Activated gamma-delta T cell treated with Interleukin-2 at 50 U/mL for 16 hours (primary cell): ENCODE measurements around the gene BMP8A.
A peak's percentile ranks its signal among the peaks of the same experiment; 100 is the strongest.
"Not testable (repeated sequence)": the region's sequence is repeated elsewhere in the genome, so short reads cannot be mapped to it uniquely, and the experiment has no call there.

Experiments
- DNase-seq: peaks from one replicate; pipeline ENCODE4 v3.0.0-alpha.2; 2020

BMP8A gene

DNA sequence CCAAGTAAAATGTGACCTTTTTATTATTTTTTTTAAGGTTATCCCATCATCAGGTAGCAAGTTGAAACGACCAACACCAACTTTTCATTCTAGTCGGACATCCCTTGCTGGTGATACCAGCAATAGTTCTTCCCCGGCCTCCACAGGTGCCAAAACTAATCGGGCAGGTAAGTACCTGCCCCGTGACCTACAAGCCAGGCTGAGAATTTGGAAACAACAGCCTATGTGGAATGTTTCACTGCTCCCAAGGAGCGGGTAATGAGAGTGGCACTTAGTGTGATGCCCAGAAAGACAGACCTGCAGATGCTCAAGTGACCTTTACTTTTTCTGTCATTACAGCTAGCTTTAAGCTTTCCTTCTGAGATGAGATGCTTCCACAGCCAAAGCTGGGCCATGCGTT is 6.9 kb upstream of the BMP8A start:
- DNase-seq = no peak

DNA sequence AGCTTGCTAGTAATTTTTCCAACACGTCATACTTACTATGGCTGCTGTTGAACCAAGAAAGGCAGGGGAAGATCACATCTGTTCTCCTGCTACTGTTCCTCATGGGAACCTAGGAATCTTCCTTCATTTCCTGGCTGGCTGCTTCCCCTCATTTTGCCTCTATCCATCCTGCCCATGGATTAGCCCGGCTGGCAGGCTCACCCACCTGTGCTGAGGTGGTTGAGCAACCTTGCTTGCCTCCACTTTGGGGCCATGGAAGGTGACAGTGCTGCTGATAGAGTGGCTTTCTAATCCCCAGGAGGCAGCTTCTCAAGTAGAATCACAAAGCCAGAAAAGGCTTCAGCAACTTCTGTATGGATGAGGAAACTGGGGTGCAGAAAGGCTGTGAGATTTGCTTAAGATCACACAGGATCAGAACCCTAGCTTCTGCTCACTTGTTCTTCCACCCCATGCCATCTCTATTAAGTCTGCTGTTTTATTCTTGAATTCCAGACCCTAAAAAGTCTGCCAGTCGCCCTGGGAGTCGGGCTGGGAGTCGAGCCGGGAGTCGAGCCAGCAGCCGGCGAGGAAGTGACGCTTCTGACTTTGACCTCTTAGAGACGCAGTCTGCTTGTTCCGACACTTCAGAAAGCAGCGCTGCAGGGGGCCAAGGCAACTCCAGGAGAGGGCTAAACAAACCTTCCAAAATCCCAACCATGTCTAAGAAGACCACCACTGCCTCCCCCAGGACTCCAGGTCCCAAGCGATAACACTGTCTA is 6.2 kb upstream of the BMP8A start:
- DNase-seq = no peak

DNA sequence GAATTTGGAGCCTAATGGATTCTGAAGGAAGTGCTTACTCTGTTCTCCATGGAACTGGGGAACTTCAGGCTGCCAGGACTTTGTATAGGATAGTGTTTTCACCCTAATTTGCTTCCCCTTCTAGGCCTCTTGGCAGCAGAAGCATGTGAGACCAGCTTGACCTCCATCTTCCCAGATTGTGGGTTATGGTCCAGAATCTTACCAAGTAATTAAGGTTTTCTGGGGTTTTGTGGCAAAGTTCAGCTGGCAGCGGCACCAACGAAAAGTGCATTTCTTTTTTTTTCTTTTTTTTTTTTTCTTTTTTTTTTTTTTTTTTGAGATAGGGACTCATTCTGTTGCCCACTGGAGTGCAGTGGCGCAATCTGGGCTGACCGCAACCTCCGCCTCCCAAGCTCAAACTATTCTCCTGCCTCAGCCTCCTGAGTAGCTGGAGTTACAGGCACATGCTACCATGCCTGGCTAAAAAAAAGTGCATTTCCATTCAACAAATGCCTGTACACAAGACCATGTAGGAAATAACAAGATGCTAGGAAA is 3.4 kb upstream of the BMP8A start:
- no peak for DNase-seq

DNA sequence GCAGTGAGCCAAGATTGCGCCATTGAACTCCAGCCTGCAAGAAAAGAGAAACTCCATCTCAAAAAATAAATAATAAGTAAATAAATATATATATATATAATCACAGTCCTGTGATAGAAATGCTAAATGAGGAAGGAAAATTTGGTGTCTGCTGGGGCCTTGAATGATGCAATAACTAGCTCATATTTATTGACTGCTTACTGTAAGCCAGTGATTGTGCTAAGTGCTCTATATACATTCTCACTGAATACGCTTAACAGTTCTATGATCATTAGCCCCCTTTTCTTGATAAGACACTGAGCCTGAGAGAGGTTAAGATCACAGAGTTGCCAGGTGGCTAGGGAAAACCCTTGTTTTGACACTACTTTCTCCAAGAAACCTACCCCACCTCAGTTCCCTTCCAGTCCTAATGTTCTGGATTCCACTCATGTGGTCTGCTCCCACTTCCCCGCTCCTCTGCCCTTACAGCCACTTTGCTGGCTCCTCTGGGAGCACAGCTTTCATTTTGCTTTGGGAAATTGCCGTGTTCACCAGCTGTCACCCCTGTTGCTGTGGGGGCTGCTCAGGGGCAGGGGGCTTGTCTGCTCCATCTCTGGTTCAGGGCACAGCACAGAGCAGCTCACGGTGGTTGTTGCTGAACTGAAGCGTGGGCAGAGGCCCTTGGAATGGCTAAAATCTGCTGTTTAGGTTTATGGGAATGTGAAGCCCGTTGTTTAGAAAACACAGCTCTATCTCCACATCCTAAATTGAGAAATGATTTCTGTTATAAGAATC is 2.5 kb upstream of the BMP8A start:
- DNase-seq = no peak

DNA sequence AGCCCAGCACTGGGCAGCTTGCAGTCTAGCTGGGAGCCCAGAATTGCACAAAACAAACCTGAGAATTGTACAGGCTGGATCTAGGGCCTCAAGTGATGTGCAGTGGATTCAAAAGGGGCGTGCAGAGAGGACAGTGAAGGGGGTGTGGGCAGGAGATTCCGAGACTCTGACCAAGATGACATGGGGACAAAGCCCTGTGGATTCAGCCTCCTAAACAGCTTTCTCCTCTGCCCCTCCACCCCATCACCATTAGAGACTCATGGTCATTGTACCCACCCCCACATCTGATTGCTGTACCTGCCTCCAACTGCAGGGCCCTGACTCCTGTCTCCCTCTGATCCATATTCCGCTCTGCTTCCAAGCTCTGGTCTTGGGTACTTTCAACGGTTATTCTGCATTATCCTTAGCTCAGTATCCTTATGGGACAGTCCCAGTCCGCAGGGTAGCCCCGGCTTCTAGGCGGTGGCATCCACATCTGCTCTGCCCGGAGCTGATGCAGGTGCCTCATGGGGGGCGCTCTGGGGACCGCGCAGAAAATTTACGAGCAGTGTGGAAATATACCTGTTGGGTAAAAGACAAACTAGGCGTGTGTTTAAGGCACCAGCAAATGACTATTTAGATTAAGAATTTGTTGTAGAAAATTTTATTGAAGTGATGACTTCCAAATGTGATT is 1.7 kb upstream of the BMP8A start:
- DNase-seq = no peak

DNA sequence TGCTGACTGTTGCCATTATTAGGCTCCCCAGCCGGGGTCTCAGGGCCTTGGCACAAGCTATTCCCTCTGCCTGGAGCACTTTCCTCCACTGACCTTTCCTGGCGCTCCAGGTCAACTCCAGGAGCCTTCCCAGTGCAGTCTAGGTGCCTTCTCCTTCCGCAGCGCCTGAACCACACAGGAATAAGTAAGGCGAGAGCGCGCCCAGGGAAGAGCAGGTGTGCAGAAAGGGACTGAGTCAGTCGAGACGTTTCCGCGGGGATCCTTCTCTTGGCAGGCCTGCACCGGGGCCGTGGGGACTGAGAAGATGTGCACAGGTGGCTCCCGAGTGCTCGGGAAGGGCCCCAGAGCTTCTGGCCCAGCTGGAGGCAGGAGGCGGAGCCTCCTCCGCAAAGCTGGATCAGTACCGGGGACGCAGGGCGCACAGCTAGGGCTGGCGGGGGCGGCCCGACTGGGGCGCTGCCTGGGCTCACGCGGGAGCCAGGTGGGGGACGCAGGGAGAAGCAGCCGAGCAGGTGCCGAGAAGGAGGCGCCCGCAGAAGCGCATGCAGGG is 765 bp upstream of the BMP8A start:
- peak; percentile 10 for DNase-seq

DNA sequence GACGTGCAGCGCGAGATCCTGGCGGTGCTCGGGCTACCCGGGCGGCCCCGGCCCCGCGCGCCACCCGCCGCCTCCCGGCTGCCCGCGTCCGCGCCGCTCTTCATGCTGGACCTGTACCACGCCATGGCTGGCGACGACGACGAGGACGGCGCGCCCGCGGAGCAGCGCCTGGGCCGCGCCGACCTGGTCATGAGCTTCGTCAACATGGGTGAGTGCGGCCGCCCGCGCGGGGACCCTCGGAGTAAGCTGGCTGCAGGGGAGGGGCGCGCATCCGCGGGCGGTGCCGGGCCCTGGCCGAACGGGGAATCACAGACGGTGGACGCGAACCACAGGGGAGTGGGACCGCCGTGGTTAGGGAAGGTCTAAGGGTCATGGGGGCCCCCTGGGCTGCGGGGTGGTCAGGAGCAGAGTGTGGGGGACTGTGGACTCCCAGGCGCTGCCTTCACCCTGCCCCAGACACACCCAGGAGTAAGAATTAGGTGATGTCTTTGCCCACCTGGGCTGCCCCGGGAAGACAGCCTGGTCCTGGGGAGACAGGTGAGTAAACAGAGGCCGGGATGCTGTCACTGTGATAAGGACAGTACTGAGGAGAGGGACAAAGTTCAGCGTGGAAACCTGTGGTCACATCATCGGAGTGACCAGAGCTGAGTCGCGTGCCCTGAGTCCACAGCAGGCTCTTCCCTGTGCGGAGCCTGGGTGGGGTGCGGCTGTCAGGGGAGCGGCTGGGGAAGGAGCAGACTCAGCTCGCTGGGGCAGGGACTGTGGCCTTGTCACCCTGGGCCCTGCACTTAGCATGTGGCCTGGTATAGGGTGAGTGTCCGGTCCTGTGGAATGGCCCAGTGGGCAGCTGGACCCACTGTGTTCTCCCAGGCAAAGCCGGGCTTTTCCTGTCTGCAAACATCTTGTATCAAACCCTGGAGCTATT is 944 bp downstream of the BMP8A start:
- not testable (repeated sequence) for DNase-seq

DNA sequence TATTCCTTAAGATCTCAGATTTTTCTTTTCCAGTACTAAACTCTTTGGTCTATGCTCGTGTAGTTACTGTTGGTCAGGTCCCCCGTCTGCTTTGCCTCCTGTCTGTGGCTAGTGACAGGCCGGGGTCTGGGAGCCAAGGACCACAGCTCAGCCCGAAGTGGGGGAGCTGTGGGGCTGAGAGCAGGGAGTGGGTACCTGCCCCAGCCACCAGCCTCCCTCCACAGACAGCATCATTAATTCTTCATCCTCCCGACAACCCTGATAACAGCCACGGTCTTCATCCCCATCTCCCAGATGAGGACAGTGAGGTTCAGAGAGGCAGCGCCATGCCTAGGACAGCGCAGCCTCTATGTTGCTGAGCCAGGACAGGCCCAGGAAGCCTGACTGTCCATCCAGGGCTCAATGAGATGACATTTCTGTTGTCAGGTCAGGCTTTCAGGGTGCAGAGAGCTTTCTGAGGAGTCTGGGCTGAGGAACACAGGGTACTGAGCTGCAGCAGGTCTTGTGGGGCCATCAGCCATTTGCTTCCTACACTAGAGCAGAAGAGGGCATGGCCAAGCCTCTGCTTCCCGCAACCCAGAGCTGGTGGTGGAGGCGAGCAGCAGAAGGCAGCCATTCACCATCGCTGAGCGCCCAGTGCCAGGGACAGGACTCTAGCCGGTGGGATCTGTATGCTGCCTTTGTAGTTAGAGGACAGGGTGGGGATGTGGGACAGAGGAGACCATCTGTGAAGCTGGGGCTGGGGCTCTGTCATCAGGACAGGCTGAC is 1.8 kb downstream of the BMP8A start:
- DNase-seq = not testable (repeated sequence)

DNA sequence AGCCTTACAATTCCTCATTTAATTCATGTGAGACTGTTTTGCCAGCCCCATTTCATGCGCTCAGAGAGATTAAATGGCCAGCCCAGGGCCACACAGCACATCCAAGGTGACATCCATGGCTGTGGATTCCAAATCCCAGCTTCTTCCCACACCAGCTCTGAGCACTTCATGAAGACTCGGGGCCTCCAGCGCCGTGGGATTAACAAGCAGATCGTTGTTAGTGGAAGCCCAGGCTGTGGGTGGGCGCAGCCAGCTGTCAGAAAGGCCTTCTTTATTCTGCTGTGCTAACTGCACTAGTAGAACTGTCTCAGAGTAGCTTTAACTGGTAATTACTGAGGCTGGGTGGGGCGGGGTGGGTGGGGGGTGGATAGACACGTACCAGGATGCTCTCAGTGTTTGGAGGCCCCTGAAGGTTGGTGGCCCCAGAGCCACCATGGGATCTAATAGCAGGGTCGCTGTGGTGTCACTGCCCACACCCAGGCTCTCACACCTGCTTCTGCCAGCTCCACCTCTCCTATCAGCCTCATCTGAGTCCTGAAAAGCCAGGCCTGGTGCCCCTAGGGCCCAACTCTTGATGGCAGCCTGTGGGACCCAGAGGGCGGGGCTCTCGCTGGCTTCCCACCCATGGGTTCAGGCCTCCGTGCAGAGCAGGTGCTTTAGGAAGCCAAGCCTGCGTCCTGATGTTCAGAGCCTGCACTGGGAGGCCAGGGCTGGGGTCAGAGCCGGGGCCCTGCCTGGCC is 3.4 kb downstream of the BMP8A start:
- DNase-seq = no peak

DNA sequence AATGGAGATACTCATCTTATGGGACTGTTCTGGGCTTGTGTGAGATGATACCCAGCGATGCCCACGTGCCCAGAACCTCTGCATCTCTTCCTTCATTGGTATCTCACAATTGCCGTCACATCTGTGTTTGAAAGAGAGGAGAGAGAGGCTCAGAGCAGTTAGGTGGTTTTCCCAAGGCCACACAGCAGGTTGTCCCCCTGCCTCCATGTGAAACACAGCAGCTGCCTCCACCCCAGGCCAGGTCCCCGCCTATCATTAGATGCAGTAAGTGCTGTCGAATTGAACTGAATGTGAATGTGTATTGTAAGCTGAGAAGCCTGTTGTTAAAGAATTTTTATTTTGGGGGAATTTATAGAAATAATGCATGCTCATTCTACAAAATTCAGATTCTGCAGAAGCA is 5.1 kb downstream of the BMP8A start:
- not testable (repeated sequence) for DNase-seq

DNA sequence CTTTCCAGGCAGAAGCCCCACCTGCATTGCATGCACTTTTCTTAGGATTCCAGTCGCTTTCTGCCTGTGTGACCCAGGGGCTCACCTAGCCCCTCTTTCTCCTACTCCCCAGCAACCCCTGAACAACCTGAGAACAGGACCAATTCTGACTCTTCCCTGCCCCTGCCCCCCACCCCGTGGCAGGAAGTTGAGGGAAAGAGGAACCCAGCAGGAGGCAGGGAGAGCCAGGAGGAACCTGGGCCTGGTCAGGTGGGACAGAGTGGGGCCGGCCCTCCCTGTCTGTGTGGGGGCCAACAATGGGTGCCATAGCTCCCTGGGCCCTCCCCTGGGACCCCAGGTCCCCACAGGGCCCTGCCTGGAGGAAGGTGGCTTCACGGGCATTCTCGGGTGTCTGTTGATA is 6.1 kb downstream of the BMP8A start:
- no peak for DNase-seq

DNA sequence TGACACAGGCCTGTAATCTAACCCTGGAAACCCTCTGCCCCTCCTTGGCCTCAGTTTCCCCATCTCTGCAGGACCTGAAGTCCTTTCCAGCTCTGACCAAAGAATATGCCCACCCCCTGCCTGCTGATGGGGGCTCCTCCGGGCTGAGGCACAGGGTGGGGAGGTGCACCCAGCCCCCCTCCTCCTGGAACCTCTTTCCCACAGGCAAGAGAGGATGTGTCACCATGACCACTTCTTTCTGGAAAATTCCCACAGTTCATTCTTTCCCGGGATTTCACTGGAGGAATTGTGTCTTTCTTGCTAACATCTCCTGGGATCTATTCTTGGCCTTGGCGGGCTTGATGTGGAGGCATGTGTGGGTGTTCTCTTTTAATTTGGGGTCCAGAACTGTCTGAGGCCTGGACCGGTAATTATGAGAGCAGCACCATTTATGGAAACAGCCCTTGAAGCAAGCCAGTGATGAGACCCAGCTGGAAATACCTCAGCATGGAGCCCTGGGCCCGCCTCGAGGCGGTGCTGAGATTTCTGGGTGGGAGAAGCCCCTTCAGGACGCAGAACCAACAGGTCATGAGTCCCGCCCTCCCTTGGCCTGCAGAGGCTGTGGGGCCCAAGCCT is 6.8 kb downstream of the BMP8A start:
- DNase-seq = not testable (repeated sequence)

DNA sequence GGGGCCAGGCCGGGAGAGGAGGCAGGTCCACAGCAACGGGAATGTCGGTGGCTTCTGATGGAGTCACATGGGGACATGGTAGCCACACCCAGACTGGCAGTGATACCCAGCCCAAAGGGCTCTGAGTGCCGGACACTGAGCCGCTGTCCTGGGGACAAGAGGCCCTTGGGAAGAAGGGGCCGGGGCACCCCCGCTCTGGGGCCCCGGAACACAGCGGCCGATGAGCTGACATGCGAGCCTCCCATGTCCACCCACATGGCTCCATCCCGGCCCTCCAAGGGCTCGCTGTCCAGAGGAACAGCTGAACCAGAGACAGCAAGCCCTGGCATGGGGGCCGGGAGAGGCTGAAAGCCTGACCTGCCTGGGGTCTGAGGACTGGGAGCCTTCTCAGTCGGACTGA is 7.4 kb downstream of the BMP8A start:
- DNase-seq = not testable (repeated sequence)

DNA sequence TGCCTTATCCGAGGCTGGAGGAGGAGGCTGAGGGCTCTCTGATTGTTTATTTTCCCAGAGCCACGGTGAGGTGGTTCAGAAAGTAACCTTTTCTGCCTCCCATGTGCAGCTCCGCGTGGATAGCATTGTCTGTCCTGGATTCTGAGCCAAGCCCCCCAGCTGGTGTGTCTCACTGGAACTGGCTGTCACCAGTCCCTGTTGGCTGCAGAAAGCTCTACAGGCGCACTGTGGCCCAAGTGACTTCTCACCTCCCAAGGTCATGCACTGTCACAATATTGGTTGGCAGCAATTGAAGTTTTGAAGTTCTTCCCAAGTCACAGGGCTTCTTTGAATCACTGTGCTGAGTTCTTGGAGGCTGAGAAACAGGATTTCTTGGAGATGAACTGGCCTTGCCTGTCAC is 8.2 kb downstream of the BMP8A start:
- DNase-seq = no peak

DNA sequence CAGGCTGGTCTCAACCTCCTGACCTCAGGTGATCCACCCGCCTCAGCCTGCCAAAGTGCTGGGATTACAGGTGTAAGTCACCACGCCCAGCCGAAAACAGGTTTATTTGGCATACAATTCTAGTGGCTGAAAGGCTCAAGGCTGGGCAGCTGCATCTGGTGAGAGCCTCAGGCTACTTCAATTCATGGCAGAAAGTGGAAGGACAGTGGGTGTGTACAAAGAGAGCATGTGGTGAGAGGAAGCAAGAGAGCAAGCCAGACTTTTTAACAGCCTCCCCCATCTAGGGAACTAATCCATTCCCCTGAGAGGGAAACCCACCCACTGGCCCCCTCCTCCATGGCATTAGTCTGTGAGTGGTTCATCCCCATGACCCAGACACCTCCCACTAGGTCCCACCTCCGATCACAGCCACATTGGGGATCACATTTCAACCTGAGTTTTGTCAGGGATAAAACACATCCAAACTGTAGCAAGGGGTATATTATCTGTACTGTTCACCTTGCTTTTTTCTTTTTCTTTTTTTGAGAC is 9.5 kb downstream of the BMP8A start:
- no peak for DNase-seq

DNA sequence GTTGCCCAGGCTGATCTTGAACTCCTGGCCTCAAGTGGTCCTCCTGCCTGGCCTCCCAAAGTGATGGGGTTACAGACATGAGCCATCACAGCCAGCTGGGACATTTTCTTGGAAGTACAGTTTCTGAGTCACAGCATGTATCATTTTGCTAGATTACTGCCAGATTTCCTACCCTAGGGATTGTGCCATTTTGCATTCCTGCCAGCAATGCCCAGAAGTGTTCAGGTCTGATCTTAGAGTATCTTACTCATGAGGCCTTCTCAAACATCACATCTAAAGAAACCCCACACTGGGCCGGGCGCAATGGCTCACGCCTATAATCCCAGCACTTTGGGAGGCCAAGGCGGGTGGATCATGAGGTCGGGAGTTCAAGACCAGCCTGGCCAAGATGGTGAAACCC is 10.2 kb downstream of the BMP8A start:
- no peak for DNase-seq

DNA sequence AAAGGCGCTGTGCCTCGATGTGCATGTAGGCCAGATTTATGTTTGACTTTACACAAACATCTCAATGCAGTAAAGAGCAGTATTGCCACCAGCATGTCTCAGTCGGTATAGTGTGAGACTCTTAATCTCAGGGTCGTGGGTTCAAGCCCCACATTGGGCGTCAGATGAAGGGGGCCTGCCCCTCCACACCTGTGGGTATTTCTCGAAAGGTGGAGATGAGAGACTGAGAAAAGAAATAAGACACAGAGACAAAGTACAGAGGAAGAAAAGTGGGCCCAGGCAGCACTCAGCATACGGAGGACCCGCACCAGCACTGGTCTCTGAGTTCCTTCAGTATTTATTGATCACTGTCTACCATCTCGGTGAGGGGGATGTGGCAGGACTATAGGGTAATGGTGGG is 13.0 kb downstream of the BMP8A start:
- DNase-seq = not testable (repeated sequence)

DNA sequence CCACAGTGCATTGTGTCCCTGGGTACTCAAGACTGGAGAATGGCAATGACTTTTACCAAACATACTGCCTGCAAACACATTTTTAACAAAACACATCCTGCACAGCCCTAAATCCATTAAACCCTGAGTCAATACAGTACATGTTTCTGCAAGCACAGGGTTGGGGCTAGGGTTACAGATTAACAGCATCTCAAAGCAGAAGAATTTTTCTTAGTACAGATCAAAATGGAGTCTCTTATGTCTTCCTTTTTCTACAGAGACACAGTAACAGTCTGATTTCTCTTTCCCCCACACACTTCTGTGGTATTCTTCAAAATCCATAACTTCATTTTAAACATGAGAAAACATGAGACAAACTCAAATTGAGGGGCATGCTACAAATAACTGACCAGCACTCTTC is 13.9 kb downstream of the BMP8A start:
- DNase-seq = no peak

DNA sequence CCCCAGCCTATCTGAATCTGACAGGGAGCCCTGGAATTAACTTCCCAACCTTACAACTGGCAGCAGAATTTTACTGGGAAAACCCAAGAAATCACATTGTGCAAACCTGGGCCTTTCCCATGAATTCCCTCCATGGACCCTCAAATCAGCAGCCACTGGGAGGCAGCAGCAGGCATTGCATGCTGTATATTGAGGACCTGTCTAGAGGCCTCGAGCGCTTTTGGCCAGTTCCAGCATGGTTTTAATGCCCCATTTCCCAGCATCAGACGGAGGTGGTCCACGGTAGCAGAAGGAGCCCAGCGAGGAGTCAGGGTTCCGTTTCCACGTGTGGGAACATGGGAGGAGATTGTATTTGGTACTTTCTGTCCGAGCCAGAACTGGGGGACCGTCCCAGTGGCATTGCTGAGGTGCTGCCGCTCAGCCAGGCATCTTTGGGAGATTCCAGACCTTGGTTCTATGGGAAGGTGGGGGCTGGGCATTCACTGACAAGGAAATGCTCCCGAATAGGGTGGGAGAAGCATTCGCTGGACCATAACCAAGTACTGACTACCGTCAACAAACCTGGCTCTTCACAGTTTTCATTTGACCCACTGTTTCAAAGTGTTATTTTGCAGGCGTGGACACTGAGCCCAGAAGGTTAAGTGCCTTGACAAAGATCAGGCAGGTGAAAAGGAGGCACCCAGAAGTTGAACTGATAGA is 15.9 kb downstream of the BMP8A start:
- DNase-seq = no peak
